Measurements from ENCODE around the gene DPP9.

DPP9 gene

GRCh38 chr19:4737955-4738600 lies 14.4 kb upstream of the DPP9 start:
- H3K4me1 ChIP-seq (ENCODE audit: insufficient read depth, low read length, poor library complexity, severe bottlenecking) = no peaks in the 10 kb centered on the region
- no peaks in the 10 kb centered on the region for H3K79me2 ChIP-seq (ENCODE audit: insufficient read depth, low read length)
- no peak overlapping the region for H3K4me3 ChIP-seq (ENCODE audit: low read length, poor library complexity, severe bottlenecking)
- TF ChIP-seq EZH2phosphoT487 (IDR thresholded peaks at IDR 0.05; ENCODE audit: borderline replicate concordance) = no peak
- TF ChIP-seq, protein P1, sequence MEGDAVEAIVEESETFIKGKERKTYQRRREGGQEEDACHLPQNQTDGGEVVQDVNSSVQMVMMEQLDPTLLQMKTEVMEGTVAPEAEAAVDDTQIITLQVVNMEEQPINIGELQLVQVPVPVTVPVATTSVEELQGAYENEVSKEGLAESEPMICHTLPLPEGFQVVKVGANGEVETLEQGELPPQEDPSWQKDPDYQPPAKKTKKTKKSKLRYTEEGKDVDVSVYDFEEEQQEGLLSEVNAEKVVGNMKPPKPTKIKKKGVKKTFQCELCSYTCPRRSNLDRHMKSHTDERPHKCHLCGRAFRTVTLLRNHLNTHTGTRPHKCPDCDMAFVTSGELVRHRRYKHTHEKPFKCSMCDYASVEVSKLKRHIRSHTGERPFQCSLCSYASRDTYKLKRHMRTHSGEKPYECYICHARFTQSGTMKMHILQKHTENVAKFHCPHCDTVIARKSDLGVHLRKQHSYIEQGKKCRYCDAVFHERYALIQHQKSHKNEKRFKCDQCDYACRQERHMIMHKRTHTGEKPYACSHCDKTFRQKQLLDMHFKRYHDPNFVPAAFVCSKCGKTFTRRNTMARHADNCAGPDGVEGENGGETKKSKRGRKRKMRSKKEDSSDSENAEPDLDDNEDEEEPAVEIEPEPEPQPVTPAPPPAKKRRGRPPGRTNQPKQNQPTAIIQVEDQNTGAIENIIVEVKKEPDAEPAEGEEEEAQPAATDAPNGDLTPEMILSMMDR (conservative IDR thresholded peaks at IDR 0.05; ENCODE audit: low read length) = no peak
- no peaks in the 10 kb centered on the region for H3K27me3 ChIP-seq (ENCODE audit: insufficient read depth, low read length, poor library complexity, severe bottlenecking)
- no peak overlapping the region for H3K4me2 ChIP-seq (ENCODE audit: low read depth, low read length, poor library complexity, severe bottlenecking)
- no peaks in the 10 kb centered on the region for H3F3A ChIP-seq (ENCODE audit: low read depth)
- no peaks in the 10 kb centered on the region for H3K36me3 ChIP-seq (ENCODE audit: insufficient read depth, low read length)
- H2AFZ ChIP-seq (ENCODE audit: low read length) = no peak overlapping the region
- no peaks in the 10 kb centered on the region for H4K20me1 ChIP-seq (ENCODE audit: insufficient read depth, low read length, poor library complexity, severe bottlenecking)
- no peak overlapping the region for H3K9ac ChIP-seq (ENCODE audit: low read depth, low read length, poor library complexity, severe bottlenecking)
- no peaks in the 10 kb centered on the region for H3K9me3 ChIP-seq (ENCODE audit: insufficient read depth, low read depth, low read length)
- no peaks in the 10 kb centered on the region for H3K9me2 ChIP-seq (replicated peaks; ENCODE audit: low read depth, low read length)

- H3K4me1 ChIP-seq (ENCODE audit: insufficient read depth, low read length, poor library complexity, severe bottlenecking) = no peaks in the 10 kb centered on the region
- no peak for TF ChIP-seq EZH2phosphoT487 (IDR thresholded peaks at IDR 0.05; ENCODE audit: borderline replicate concordance)
- TF ChIP-seq, protein P1 (conservative IDR thresholded peaks at IDR 0.05; ENCODE audit: low read length) = no peak
- no peaks in the 10 kb centered on the region for H3K27me3 ChIP-seq (ENCODE audit: insufficient read depth, low read length, poor library complexity, severe bottlenecking)
- H3K9me3 ChIP-seq (ENCODE audit: insufficient read depth, low read depth, low read length) = no peaks in the 10 kb centered on the region
- H3K4me2 ChIP-seq (ENCODE audit: low read depth, low read length, poor library complexity, severe bottlenecking) = no peak overlapping the region
- no peaks in the 10 kb centered on the region for H3K79me2 ChIP-seq (ENCODE audit: insufficient read depth, low read length)
- H3F3A ChIP-seq (ENCODE audit: low read depth) = no peaks in the 10 kb centered on the region
- no peak overlapping the region for H3K4me3 ChIP-seq (ENCODE audit: low read length, poor library complexity, severe bottlenecking)
- no peak overlapping the region for H2AFZ ChIP-seq (ENCODE audit: low read length)
- no peaks in the 10 kb centered on the region for H4K20me1 ChIP-seq (ENCODE audit: insufficient read depth, low read length, poor library complexity, severe bottlenecking)
- no peaks in the 10 kb centered on the region for H3K9me2 ChIP-seq (replicated peaks; ENCODE audit: low read depth, low read length)
- no peaks in the 10 kb centered on the region for H3K36me3 ChIP-seq (ENCODE audit: insufficient read depth, low read length)
- H3K9ac ChIP-seq (ENCODE audit: low read depth, low read length, poor library complexity, severe bottlenecking) = no peak overlapping the region
Measured at GRCh38 chr19:4733755-4734345, 10.2 kb upstream of the DPP9 start.

DNA sequence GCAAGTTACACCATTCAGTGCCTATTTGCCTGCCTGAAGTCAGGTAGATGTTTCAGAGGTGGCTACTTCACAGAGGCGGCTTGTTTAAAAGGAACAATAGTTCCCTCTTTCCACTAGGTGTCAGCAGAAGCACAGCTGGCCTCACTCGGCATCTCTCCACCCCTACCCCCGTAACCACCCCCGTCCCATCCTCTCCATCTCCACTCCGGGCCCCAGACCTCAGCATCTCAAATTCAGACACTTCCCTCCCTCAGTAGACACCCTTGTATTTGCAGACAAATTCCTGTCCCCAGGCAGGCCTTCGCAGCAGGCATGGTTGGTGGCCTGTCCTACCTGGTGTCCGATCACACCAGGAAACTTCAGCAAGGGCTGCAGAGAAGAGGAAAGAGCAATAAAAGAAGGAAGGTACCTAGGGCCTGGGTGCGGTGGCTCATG lies 9.1 kb upstream of the DPP9 start:
- no peaks in the 10 kb centered on the region for H3K36me3 ChIP-seq (ENCODE audit: insufficient read depth, low read length)
- no peaks in the 10 kb centered on the region for H3K4me1 ChIP-seq (ENCODE audit: insufficient read depth, low read length, poor library complexity, severe bottlenecking)
- TF ChIP-seq EZH2phosphoT487 (IDR thresholded peaks at IDR 0.05; ENCODE audit: borderline replicate concordance) = no peak
- TF ChIP-seq, protein P1 (conservative IDR thresholded peaks at IDR 0.05; ENCODE audit: low read length) = peak; percentile 71
- H3K4me2 ChIP-seq (ENCODE audit: low read depth, low read length, poor library complexity, severe bottlenecking) = no peak overlapping the region
- no peaks in the 10 kb centered on the region for H4K20me1 ChIP-seq (ENCODE audit: insufficient read depth, low read length, poor library complexity, severe bottlenecking)
- H3F3A ChIP-seq (ENCODE audit: low read depth) = no peaks in the 10 kb centered on the region
- no peaks in the 10 kb centered on the region for H3K79me2 ChIP-seq (ENCODE audit: insufficient read depth, low read length)
- no peaks in the 10 kb centered on the region for H3K9me2 ChIP-seq (replicated peaks; ENCODE audit: low read depth, low read length)
- no peak overlapping the region for H3K9ac ChIP-seq (ENCODE audit: low read depth, low read length, poor library complexity, severe bottlenecking)
- no peaks in the 10 kb centered on the region for H3K9me3 ChIP-seq (ENCODE audit: insufficient read depth, low read depth, low read length)
- H3K27me3 ChIP-seq (ENCODE audit: insufficient read depth, low read length, poor library complexity, severe bottlenecking) = no peaks in the 10 kb centered on the region
- no peak overlapping the region for H2AFZ ChIP-seq (ENCODE audit: low read length)
- no peak overlapping the region for H3K4me3 ChIP-seq (ENCODE audit: low read length, poor library complexity, severe bottlenecking)
